Type B pancreatic cell (in vitro differentiated cells): Measurements from ENCODE around the gene FGD6. TPM values are rescaled to one million over a fixed set of nuclear protein-coding genes. Genes with fewer than 3 reads are reported as not detected.

Experiments
- DNase-seq: peaks from one replicate; pipeline ENCODE4 v3.0.0; 2021; ENCODE audit warnings: mixed read lengths; ENCODE audit not compliant: unreplicated experiment; ENCODE audit errors: extremely low spot score
- H3K27ac Mint-ChIP-seq: 2 replicates; pipeline ENCODE4 v1.8.0; 2021; ENCODE audit warnings: mild to moderate bottlenecking, mixed read lengths
- H3K27me3 Mint-ChIP-seq: 2 replicates; pipeline ENCODE4 v1.8.0; 2021; ENCODE audit warnings: mixed read lengths
- H3K36me3 Mint-ChIP-seq: 2 replicates; pipeline ENCODE4 v1.8.0; 2021; ENCODE audit warnings: mixed read lengths
- H3K4me1 Mint-ChIP-seq: one replicate; pipeline ENCODE4 v1.8.0; 2021; ENCODE audit warnings: mixed read lengths; ENCODE audit not compliant: unreplicated experiment
- H3K4me3 Mint-ChIP-seq: 2 replicates; pipeline ENCODE4 v1.8.0; 2021; ENCODE audit warnings: mild to moderate bottlenecking, mixed read lengths
- H3K9me3 Mint-ChIP-seq: 2 replicates; pipeline ENCODE4 v1.8.0; 2021; ENCODE audit warnings: mixed read lengths
- CTCF ChIP-seq: fragments of 200-600 bp; sonication (generic); conservative IDR thresholded peaks from 2 replicates; pipeline ENCODE4 v1.5.0; 2021; ENCODE audit warnings: antibody characterized with exemption, mild to moderate bottlenecking
- total RNA-seq: library from RNA; stranded (reverse); gene quantifications from 2 replicates; pipeline ENCODE4 v1.2.1, GENCODE V29; 2021; ENCODE audit warnings: low replicate concordance

Gene FGD6
- total RNA-seq, 1 donor from 2014 or later, result 27.5 TPM

DNA sequence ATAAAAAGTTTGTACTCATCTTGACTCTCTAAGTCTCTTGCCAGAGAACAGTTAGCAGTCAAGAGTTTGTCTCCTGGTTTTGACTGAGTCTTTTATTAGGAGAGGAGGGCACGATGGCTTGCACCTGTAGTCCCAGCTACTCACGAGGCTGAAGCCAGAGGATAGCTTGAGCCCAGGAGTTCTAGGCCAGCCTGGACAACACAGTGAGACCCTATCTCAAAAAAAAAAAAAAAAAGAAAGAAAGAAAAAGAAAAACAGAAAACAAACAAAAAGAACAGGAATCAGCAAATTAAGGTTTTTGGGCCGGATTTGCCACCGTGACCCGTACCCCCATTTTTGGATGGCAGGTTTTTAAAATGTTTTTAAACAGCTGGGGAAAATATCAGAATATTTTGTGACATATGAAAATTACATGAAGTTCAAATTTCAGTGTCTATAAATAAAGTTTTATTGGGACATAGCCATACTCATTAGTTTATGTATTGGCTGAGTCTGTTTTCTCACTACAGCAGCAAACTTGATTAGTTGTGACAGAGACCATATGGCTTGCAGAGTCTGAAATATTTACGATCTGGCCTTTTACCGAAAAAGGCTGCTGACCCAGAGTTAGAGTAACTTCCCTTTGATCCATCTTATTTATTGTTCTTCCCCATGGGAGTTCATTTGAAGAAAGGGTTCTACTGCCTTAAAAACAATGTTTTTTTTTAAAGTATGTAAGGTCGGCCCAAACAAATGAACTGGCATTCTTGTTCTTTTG, 31.5 kb upstream of the FGD6 start:
- Mint-ChIP-seq H3K4me1 (peaks cover 37% of the 10 kb centered on the region), H3K4me3 (no peak overlapping the region), H3K27me3 (no peaks in the 10 kb centered on the region), H3K36me3 (peaks cover 20% of the 10 kb centered on the region), H3K27ac (no peak overlapping the region), H3K9me3 (no peaks in the 10 kb centered on the region)
- DNase-seq, result no peak
- no peak for TF ChIP-seq CTCF

- TF ChIP-seq CTCF, result no peak
- no peak for DNase-seq
- H3K27me3 Mint-ChIP-seq, result no peaks in the 10 kb centered on the region
- H3K4me3 Mint-ChIP-seq, result no peak overlapping the region
- no peak overlapping the region for H3K27ac Mint-ChIP-seq
- H3K36me3 Mint-ChIP-seq, result peaks cover 18% of the 10 kb centered on the region
- no peaks in the 10 kb centered on the region for H3K9me3 Mint-ChIP-seq
- peaks cover 37% of the 10 kb centered on the region for H3K4me1 Mint-ChIP-seq
Measured at GRCh38 chr12:95248095-95248494, 30.8 kb upstream of the FGD6 start.

- Mint-ChIP-seq H3K4me1 (peaks cover 27% of the 10 kb centered on the region), H3K27ac (no peak overlapping the region), H3K36me3 (peaks cover 18% of the 10 kb centered on the region), H3K4me3 (no peak overlapping the region), H3K9me3 (no peaks in the 10 kb centered on the region), H3K27me3 (no peaks in the 10 kb centered on the region)
- DNase-seq, result no peak
- no peak for TF ChIP-seq CTCF
Measured at GRCh38 chr12:95244350-95244749, 27.1 kb upstream of the FGD6 start.

DNA sequence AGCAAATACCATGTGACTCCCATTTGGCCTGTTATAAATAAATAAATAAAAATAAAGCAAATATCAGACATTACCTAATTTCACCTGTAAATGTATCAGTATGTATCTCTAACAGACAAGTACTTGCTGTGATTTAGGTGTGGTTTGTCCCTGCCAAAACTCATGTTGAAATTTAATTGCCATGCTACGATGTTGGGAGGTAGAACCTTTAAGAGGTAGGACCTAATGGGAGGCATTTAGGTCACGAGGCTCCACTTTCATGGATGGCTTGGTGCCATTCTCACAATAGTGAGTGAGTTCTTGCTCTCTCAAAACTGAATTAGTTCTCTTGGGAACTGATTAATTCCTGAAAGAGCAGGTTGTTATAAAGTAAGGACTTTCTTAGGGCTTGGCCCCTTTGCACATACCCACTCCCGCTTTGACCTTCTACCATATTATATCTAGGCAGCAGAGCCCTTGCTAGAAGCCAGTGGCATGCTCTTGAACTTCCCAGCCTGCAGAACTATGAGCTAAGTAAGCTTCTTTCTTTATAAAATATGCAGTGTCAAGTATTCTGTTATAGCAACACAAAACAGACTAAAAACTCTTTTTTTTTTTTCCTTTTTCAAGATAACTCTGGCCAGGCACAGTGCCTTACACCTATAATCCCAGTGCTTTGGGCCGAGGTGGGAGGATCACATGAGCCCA, 26.4 kb upstream of the FGD6 start:
- H3K4me3 Mint-ChIP-seq, result no peak overlapping the region

More for the DNA sequence above, 26.4 kb upstream of the FGD6 start:
- H3K27ac Mint-ChIP-seq, result no peak overlapping the region
- no peaks in the 10 kb centered on the region for H3K9me3 Mint-ChIP-seq
- TF ChIP-seq CTCF, result no peak
- H3K36me3 Mint-ChIP-seq, result peaks cover 20% of the 10 kb centered on the region
- H3K4me1 Mint-ChIP-seq, result peaks cover 20% of the 10 kb centered on the region
- no peaks in the 10 kb centered on the region for H3K27me3 Mint-ChIP-seq
- no peak for DNase-seq
